ENCODE data around the gene ZDHHC19.
A peak's percentile ranks its signal among the peaks of the same experiment; 100 is the strongest.
"Not testable (repeated sequence)": the region's sequence is repeated elsewhere in the genome, so short reads cannot be mapped to it uniquely, and the experiment has no call there.

The ZDHHC19 gene

GRCh38 chr3:196222876-196223595 is 11.8 kb upstream of the ZDHHC19 start:
- DNase-seq: no peak

GRCh38 chr3:196220991-196221390 is 9.8 kb upstream of the ZDHHC19 start:
- DNase-seq: no peak

- no peak for DNase-seq
Observed at GRCh38 chr3:196220587-196220986, 9.4 kb upstream of the ZDHHC19 start.

- no peak for DNase-seq
Observed at GRCh38 chr3:196219970-196220311, 8.7 kb upstream of the ZDHHC19 start.

- no peak for DNase-seq
Observed at GRCh38 chr3:196219194-196219969, 8.2 kb upstream of the ZDHHC19 start.

GRCh38 chr3:196218155-196218712 is 7.0 kb upstream of the ZDHHC19 start:
- no peak for DNase-seq

GRCh38 chr3:196217307-196218154 is 6.3 kb upstream of the ZDHHC19 start:
- no peak for DNase-seq

GRCh38 chr3:196216681-196217211 is 5.5 kb upstream of the ZDHHC19 start:
- no peak for DNase-seq

- DNase-seq: no peak
Observed at GRCh38 chr3:196216089-196216564, 4.9 kb upstream of the ZDHHC19 start, which contains the start of gene SLC51A. Gene SLC51A (plus strand): TSS chr3:196216534. CDS start chr3:196216713, 179 bp downstream.

GRCh38 chr3:196215493-196216020 is 4.4 kb upstream of the ZDHHC19 start:
- no peak for DNase-seq

GRCh38 chr3:196214783-196215441 is 3.7 kb upstream of the ZDHHC19 start:
- DNase-seq: no peak

- not testable (repeated sequence) for DNase-seq
Observed at GRCh38 chr3:196209944-196210672, 1.1 kb downstream of the ZDHHC19 start.

GRCh38 chr3:196208942-196209695 is 2.1 kb downstream of the ZDHHC19 start:
- DNase-seq: no peak

GRCh38 chr3:196207833-196208607 is 3.2 kb downstream of the ZDHHC19 start:
- DNase-seq: peak; percentile 64

- DNase-seq: no peak
Observed at GRCh38 chr3:196207159-196207832, 3.9 kb downstream of the ZDHHC19 start.

GRCh38 chr3:196205442-196206205 is 5.6 kb downstream of the ZDHHC19 start:
- not testable (repeated sequence) for DNase-seq

- no peak for DNase-seq
Observed at GRCh38 chr3:196203846-196204245, 7.4 kb downstream of the ZDHHC19 start.

- no peak for DNase-seq
Observed at GRCh38 chr3:196202516-196202970, 8.7 kb downstream of the ZDHHC19 start.

Data from activated CD4-positive, CD25-positive, alpha-beta regulatory T cell treated with anti-CD3 and anti-CD28 coated beads, Interleukin-2, amount 50 U/mL, for 72 hours (primary cell).